K562 (cell line): ENCODE results near the gene CCNY.

Experiments used
- CBX5 ChIP-seq: IDR thresholded peaks from 2 replicates; pipeline ENCODE4 v1.6.1; 2014; ENCODE audit warnings: low read depth, borderline replicate concordance
- CTCF ChIP-seq, 3 experiments: IDR thresholded peaks in 2 of 3; conservative IDR thresholded peaks in 1 of 3; 2 replicates each; pipeline ENCODE4 v1.5.1; 2011 to 2012; ENCODE audit warnings: low read length in 3 of 3, mild to moderate bottlenecking in 3 of 3, control low read depth in 2 of 3, improper control_type of control experiment in 1 of 3, inconsistent platforms in 1 of 3, low read depth in 1 of 3, mixed read lengths in 1 of 3, moderate library complexity in 1 of 3; ENCODE audit not compliant: insufficient read depth in 2 of 3
- NCOR1 ChIP-seq: fragments of 450-650 bp; IDR thresholded peaks from 2 replicates; pipeline ENCODE4 v1.6.1; 2016; ENCODE audit warnings: mild to moderate bottlenecking, moderate library complexity
- SETDB1 ChIP-seq: IDR thresholded peaks from one replicate; pipeline ENCODE4 v1.6.1; 2012; ENCODE audit warnings: low read length, control low read depth, inconsistent platforms
- SUPT5H ChIP-seq: fragments of 450-650 bp; IDR thresholded peaks from 2 replicates; pipeline ENCODE4 v1.6.1; 2016
- ZNF274 ChIP-seq: IDR thresholded peaks from 2 replicates; pipeline ENCODE4 v1.6.1; 2011; ENCODE audit warnings: low read depth, mild to moderate bottlenecking, low read length, moderate library complexity, borderline replicate concordance
- ZNF707 ChIP-seq: fragments of 250-450 bp; sonication (Bioruptor Pico); conservative IDR thresholded peaks from 2 replicates; pipeline ENCODE4 v1.8.0; 2022; ENCODE audit warnings: inconsistent platforms, mild to moderate bottlenecking, moderate library complexity
- TF ChIP-seq, protein P1 (sequence below): fragments of 250-450 bp; sonication (Bioruptor Pico); IDR thresholded peaks from 2 replicates; pipeline ENCODE4 v1.6.1; 2021; ENCODE audit warnings: mild to moderate bottlenecking
- TF ChIP-seq, protein P2 (sequence below): sonication (generic); formaldehyde crosslinking; IDR thresholded peaks from 2 replicates; pipeline ENCODE4 v1.8.0; 2023; ENCODE audit warnings: mild to moderate bottlenecking, missing genetic modification reagents
- TF ChIP-seq, protein P3 (sequence below), 3 experiments: fragments of 200-800 bp in 1 of 3; fragments of 250-450 bp in 1 of 3; fragments of 450-650 bp in 1 of 3; sonication (Bioruptor Pico) in 1 of 3; sonication (Bioruptor generic) in 1 of 3; formaldehyde crosslinking in 1 of 3; IDR thresholded peaks; 2 replicates each; pipeline versions ENCODE4 v1.6.1 to v1.8.0; 2016 to 2022; ENCODE audit warnings: mild to moderate bottlenecking in 2 of 3, missing genetic modification characterization in 2 of 3, missing compliant biosample characterization in 1 of 3, moderate library complexity in 1 of 3

GRCh38 chr10:35392482-35393228, 56.3 kb downstream of the CCNY start:
- TF ChIP-seq, protein P1, sequence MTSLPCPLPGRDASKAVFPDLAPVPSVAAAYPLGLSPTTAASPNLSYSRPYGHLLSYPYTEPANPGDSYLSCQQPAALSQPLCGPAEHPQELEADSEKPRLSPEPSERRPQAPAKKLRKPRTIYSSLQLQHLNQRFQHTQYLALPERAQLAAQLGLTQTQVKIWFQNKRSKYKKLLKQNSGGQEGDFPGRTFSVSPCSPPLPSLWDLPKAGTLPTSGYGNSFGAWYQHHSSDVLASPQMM (CRISPR knock-in tag): no peak
- no peak for TF ChIP-seq NCOR1
- no peak for TF ChIP-seq SETDB1
- no peak for TF ChIP-seq CBX5
- no peak for TF ChIP-seq ZNF707
- no peak for TF ChIP-seq CTCF (IDR thresholded peaks at IDR 0.05 in 2 of 3, conservative IDR thresholded peaks at IDR 0.05 in 1 of 3; ENCODE audit: insufficient read depth in 2 of 3, low read depth in 1 of 3, low read length in 3 of 3)
- TF ChIP-seq, protein P2, sequence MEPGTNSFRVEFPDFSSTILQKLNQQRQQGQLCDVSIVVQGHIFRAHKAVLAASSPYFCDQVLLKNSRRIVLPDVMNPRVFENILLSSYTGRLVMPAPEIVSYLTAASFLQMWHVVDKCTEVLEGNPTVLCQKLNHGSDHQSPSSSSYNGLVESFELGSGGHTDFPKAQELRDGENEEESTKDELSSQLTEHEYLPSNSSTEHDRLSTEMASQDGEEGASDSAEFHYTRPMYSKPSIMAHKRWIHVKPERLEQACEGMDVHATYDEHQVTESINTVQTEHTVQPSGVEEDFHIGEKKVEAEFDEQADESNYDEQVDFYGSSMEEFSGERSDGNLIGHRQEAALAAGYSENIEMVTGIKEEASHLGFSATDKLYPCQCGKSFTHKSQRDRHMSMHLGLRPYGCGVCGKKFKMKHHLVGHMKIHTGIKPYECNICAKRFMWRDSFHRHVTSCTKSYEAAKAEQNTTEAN (CRISPR knock-in tag): no peak
- TF ChIP-seq ZNF274: no peak
- TF ChIP-seq SUPT5H: no peak
- TF ChIP-seq, protein P3, sequence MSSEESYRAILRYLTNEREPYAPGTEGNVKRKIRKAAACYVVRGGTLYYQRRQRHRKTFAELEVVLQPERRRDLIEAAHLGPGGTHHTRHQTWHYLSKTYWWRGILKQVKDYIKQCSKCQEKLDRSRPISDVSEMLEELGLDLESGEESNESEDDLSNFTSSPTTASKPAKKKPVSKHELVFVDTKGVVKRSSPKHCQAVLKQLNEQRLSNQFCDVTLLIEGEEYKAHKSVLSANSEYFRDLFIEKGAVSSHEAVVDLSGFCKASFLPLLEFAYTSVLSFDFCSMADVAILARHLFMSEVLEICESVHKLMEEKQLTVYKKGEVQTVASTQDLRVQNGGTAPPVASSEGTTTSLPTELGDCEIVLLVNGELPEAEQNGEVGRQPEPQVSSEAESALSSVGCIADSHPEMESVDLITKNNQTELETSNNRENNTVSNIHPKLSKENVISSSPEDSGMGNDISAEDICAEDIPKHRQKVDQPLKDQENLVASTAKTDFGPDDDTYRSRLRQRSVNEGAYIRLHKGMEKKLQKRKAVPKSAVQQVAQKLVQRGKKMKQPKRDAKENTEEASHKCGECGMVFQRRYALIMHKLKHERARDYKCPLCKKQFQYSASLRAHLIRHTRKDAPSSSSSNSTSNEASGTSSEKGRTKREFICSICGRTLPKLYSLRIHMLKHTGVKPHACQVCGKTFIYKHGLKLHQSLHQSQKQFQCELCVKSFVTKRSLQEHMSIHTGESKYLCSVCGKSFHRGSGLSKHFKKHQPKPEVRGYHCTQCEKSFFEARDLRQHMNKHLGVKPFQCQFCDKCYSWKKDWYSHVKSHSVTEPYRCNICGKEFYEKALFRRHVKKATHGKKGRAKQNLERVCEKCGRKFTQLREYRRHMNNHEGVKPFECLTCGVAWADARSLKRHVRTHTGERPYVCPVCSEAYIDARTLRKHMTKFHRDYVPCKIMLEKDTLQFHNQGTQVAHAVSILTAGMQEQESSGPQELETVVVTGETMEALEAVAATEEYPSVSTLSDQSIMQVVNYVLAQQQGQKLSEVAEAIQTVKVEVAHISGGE (CRISPR knock-in tag; IDR thresholded peaks at IDR 0.05): no peak
